Medulla oblongata (tissue), 1 donor: Measurements from ENCODE around the gene THTPA.
"Not testable (repeated sequence)": the region's sequence is repeated elsewhere in the genome, so short reads cannot be mapped to it uniquely, and the experiment has no call there.

Experiments
- DNase-seq: peaks from one replicate; pipeline ENCODE4 v3.0.0-alpha.2; 2015; ENCODE audit errors: extremely low spot score

The THTPA gene

DNA sequence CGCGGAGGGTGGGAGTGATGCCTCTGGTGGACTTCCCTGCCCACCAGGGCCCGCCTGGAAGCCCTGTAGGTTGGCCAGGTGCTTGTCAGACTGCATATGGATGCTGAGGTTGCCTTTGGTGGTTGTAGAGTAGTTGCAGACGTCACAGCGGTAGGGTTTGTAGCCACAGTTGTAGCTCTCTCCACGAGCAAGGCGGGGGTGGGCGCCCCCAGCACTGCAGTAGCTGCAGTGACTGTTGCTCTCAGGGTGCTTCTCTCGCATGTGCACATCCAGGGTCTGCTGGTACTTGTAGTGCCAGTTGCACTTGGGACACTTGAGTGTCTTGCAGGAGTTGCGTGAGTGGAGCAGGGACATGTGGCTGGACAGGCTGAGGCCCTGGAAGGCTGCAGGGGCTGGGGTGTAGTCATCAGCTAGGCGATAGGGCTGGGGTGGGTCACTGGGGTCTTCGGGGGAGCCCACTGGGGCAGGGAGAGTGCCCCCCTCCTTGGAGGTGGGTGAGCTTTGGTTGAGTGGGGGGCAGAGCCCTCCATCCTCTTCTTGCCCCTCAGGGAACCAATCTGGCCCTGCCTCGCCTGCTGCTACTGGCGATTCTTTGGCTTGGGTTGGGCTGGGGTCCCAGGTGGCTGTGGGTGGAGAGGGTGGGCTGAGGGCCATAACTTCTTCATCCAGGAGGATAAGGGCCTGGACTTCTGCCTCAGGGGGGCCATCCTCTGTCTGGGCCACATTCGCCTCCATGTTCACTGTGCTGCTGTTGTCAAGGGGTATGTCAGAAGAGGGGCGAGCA, 22.2 kb upstream of the THTPA start:
- no peak for DNase-seq

- no peak for DNase-seq
Measured at GRCh38 chr14:23535943-23536342, 20.1 kb upstream of the THTPA start.

- DNase-seq, result no peak
Measured at GRCh38 chr14:23536494-23536893, 19.6 kb upstream of the THTPA start.

- DNase-seq, result not testable (repeated sequence)
Measured at GRCh38 chr14:23536906-23537305, 19.2 kb upstream of the THTPA start.

- no peak for DNase-seq
Measured at GRCh38 chr14:23537351-23538049, 18.6 kb upstream of the THTPA start.

DNA sequence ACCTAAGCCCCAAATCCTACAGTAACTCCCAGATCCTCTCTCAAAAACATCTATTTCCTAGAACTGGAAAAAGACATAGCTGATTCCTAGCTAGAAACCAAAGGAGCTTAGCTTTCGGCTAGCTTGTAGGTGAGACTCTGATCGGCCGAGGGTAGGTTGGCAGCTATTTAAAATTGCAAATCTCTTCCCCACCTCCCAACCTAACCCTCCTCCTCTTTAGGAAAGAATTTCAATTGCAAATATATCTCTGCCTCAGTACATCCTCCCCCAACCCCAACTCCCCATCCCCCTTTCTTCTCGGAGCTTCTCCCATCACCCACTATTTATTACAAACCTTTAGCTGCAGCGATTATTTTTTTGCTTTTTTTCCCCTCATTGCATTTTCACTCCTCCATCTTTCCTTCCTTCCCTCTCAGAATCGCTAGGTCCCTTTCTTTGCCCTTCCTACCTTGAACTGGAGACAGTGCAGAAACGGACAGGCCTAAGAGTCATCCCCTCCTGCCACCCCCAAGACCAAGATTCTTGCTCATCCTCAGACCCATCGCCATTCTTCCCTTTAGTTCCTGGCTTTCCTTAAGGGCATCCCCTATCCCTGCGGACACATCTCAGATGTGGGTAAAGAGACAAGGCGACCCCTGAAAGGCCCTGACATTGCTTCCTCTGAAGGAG, 17.9 kb upstream of the THTPA start:
- no peak for DNase-seq

DNA sequence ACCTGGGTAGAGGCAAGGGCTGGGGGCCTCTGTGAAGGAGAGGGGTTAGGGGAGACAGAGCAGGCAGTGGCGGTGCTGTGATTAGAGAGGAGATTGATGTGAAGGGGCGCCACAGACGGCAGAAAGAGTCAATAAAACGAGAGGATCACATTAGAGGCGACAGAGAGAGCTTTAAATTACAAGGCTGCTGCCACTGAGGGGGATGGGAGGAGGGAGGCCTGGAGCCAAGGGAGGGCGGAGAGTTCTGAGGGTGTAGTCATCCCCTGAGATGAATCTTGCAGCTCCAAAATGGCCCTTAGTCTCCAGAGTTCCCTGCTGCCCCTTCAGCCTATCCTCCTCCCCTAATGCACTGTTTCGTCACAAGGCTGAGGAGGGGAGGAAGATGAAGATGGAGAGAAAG, 17.3 kb upstream of the THTPA start:
- peak; percentile 66 for DNase-seq

- DNase-seq, result peak; percentile 88
Measured at GRCh38 chr14:23539248-23540140, 16.6 kb upstream of the THTPA start.

DNA sequence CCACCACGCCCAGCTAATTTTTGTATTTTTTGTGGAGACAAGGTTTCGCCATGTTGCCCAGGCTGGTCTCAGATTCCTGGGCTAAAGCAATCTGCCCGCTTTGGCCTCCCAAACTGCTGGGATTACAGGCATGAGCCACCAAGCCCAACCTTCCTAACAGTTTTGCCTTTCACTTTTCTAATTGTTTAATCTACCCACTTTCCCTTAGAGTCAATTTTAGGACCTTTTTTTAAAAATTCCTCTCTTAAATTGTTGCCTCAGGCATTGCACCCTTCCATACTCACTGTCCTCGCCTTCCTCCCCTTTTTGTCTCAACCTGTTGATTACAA, 16.0 kb upstream of the THTPA start:
- DNase-seq, result no peak

DNA sequence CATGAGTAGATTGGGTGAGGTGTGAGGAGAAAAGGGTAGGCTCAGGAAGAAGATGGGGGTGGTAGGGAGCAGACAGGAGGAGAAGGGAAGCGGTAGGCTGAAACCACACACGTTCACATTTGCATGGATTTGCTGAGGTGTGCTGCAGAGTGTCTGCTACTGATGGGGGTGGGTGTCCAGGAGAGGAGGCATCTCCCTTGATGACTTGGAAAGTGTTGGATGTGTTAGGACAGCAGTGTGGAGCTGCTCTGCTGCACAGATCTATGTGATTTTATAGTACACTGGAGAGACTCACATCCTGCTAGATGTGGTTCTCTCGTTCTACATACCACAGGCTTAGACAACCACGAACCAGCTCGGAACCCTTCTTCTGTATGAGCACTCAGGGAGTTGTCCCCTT, 13.8 kb upstream of the THTPA start:
- no peak for DNase-seq

- DNase-seq, result no peak
Measured at GRCh38 chr14:23543403-23543802, 12.7 kb upstream of the THTPA start.

DNA sequence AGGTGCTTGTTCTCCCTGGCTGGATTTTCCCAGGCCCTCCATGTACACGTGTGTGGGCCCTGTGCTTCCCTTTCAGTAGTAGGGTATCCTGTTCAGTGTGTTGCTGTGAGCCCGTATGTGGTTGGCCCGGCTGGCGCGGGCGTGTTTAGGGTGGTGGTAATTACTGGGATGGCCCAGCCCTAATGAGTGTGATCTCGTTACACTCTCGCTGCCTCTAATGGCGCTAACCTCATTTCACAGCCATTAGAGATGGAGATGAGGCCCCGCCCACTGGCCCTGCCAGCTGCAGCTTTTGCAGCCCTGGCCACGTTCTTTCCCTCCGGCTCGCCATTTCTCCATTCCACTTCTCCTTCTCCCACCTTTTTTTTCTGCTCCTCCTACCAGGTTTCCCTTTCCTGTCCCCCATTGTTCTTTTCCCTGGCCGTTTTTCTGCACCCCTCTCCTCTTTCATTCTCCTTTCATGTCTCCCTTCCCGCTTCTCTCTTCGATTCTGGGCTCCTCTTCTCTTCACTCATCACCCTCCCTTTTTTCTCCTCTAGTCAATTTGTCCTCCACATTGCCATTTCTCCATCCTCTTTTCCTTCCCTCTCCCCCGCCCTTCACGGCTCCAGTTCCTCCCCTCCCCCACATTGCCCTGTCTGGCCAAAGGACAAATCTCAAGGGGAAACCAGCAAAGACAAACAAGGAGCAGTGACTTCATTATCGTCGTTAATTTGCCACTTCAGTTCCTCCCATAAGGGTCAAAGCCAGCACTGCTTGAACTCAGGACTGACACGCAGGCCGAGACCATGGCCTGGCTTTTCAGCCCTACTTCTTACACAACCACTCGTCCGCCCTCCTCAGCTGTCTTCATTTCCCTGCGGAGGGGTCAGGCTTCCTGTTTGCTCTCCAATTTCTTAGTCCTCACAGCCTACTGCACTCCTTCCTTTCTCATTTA, 11.3 kb upstream of the THTPA start:
- peak; percentile 54 for DNase-seq

DNA sequence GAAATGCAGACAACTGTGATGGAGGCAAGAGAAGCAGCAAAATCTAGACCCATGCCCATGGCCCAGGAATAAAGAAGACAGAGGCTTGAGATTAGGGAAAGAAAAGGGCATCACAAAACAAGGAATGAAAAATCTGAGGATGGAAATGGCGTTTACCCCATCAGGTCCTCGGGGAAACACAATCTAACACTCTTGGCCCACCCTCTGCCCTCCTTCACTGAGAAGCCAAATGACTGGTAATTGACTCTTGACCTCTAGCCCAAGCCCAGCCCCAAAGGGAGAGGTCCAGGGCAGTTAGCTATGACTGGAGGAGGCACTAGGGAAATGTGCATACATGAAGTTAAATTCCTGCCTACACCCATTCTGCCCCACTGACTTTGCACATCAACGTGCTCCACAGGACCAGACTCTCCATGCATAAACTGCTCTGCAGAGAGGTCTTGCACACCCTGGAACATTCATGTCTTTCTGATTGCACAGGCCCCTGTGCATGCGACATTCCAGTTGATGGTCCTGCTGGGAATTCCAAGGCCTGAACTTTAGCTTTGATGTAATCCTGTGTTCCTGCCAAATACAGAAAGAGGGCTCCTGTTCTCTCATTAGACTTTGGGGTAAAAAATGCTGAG, 10.2 kb upstream of the THTPA start:
- DNase-seq, result no peak

- DNase-seq, result no peak
Measured at GRCh38 chr14:23546450-23547035, 9.5 kb upstream of the THTPA start.

- no peak for DNase-seq
Measured at GRCh38 chr14:23547924-23548323, 8.1 kb upstream of the THTPA start.

- no peak for DNase-seq
Measured at GRCh38 chr14:23548351-23549318, 7.4 kb upstream of the THTPA start.

DNA sequence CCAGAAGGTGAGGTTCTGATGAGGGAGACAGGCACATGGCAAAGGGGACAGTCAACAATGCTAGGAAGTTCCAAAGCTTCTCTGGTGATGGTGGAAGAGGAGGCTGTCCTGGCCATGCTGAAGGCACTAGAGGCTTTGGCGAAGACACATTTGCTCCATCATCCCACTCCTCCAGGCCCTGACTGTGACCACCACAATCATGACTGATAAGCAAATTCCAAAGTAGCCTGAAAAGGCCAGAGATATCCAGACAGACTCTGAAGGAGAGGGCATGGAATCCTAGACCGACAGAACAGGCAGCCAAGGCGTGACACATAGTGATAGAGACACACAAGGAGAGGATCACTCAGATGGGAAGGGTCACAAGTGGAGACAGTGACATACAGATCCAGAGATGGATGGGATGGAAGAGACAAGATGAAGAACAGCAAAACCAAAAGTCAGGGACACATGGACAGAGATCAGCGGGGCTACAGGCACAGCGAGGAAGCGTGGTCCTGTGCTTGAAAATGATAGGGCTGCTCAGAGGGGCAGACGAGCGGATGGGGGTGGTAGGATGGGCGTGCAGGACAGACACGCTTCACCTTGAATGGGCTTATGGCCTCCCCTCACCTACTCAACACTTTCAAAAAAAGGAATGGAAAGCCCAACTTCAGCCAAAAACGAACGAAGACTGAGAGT, 5.8 kb upstream of the THTPA start:
- no peak for DNase-seq

DNA sequence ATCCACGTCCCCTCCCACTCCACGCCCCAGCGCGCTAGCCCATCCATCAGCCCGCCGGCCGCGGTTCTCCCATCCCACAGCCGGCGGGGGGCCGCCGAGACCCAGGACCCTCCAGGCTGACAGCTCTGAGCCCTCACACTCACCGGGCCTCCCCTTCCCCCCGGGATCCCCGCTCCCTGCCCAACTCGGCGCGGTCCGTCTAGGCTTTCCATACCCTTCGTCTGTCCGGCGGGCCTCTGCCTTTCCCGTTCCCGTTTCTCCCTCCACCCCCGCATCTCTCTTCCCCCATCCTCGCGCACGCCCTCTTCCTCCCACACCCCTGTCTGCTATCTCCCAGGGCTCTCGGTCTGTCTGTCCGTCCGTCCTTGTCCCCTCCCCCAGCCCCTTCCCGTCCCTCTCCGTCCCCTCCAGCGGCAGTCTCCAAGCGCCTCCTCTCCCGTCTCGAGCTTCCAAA, 5.2 kb upstream of the THTPA start:
- DNase-seq, result no peak
